ENCODE results near the gene ERGIC3.

Gene ERGIC3

GRCh38 chr20:35560541-35560940 lies 18.7 kb downstream of the ERGIC3 start:
- Mint-ChIP-seq H3K36me3 (ENCODE audit: low read depth) (peaks cover 4% of the 10 kb centered on the region), H3K4me1 (ENCODE audit: low read depth) (no peaks in the 10 kb centered on the region), H3K4me3 (no peak overlapping the region), H3K27me3 (ENCODE audit: low read depth) (no peaks in the 10 kb centered on the region), H3K9me3 (no peaks in the 10 kb centered on the region), H3K27ac (no peak overlapping the region)
- DNase-seq (ENCODE audit: low spot score) = no peak

- no peaks in the 10 kb centered on the region for H3K27me3 Mint-ChIP-seq (ENCODE audit: low read depth)
- no peak for DNase-seq (ENCODE audit: low spot score)
- peaks cover 4% of the 10 kb centered on the region for H3K36me3 Mint-ChIP-seq (ENCODE audit: low read depth)
- no peaks in the 10 kb centered on the region for H3K9me3 Mint-ChIP-seq
- no peak overlapping the region for H3K27ac Mint-ChIP-seq
- no peak overlapping the region for H3K4me3 Mint-ChIP-seq
- H3K4me1 Mint-ChIP-seq (ENCODE audit: low read depth) = no peaks in the 10 kb centered on the region
Observed at GRCh38 chr20:35561268-35561667, 19.4 kb downstream of the ERGIC3 start.

- H3K27ac Mint-ChIP-seq = no peak overlapping the region
- no peaks in the 10 kb centered on the region for H3K27me3 Mint-ChIP-seq (ENCODE audit: low read depth)
- peaks cover 3% of the 10 kb centered on the region for H3K36me3 Mint-ChIP-seq (ENCODE audit: low read depth)
- no peaks in the 10 kb centered on the region for H3K9me3 Mint-ChIP-seq
- DNase-seq (ENCODE audit: low spot score) = no peak
- no peaks in the 10 kb centered on the region for H3K4me1 Mint-ChIP-seq (ENCODE audit: low read depth)
- H3K4me3 Mint-ChIP-seq = no peak overlapping the region
Observed at GRCh38 chr20:35561671-35562070, 19.8 kb downstream of the ERGIC3 start.

GRCh38 chr20:35562541-35563110 lies 20.7 kb downstream of the ERGIC3 start:
- Mint-ChIP-seq H3K4me1 (ENCODE audit: low read depth) (no peaks in the 10 kb centered on the region), H3K36me3 (ENCODE audit: low read depth) (no peaks in the 10 kb centered on the region), H3K4me3 (no peak overlapping the region), H3K9me3 (no peaks in the 10 kb centered on the region), H3K27ac (no peak overlapping the region), H3K27me3 (ENCODE audit: low read depth) (peaks cover 6% of the 10 kb centered on the region)
- no peak for DNase-seq (ENCODE audit: low spot score)

GRCh38 chr20:35563834-35564233 lies 22.0 kb downstream of the ERGIC3 start:
- H3K27ac Mint-ChIP-seq = no peak overlapping the region
- H3K4me3 Mint-ChIP-seq = no peak overlapping the region
- peaks cover 6% of the 10 kb centered on the region for H3K27me3 Mint-ChIP-seq (ENCODE audit: low read depth)
- no peaks in the 10 kb centered on the region for H3K9me3 Mint-ChIP-seq
- no peak for DNase-seq (ENCODE audit: low spot score)
- H3K4me1 Mint-ChIP-seq (ENCODE audit: low read depth) = no peaks in the 10 kb centered on the region
- H3K36me3 Mint-ChIP-seq (ENCODE audit: low read depth) = no peaks in the 10 kb centered on the region

- Mint-ChIP-seq H3K9me3 (no peaks in the 10 kb centered on the region), H3K27ac (no peak overlapping the region), H3K4me1 (ENCODE audit: low read depth) (no peaks in the 10 kb centered on the region), H3K27me3 (ENCODE audit: low read depth) (peaks cover 6% of the 10 kb centered on the region), H3K4me3 (no peak overlapping the region), H3K36me3 (ENCODE audit: low read depth) (no peaks in the 10 kb centered on the region)
- DNase-seq (ENCODE audit: low spot score) = no peak
Observed at GRCh38 chr20:35564905-35565304, 23.0 kb downstream of the ERGIC3 start.

- DNase-seq (ENCODE audit: low spot score) = no peak
- H3K27me3 Mint-ChIP-seq (ENCODE audit: low read depth) = peaks cover 6% of the 10 kb centered on the region
- no peaks in the 10 kb centered on the region for H3K4me1 Mint-ChIP-seq (ENCODE audit: low read depth)
- H3K4me3 Mint-ChIP-seq = no peak overlapping the region
- H3K27ac Mint-ChIP-seq = no peak overlapping the region
- peaks cover 5% of the 10 kb centered on the region for H3K9me3 Mint-ChIP-seq
- H3K36me3 Mint-ChIP-seq (ENCODE audit: low read depth) = peaks cover 3% of the 10 kb centered on the region
Observed at GRCh38 chr20:35568645-35569044, 26.8 kb downstream of the ERGIC3 start.

GRCh38 chr20:35571555-35571954 lies 29.7 kb downstream of the ERGIC3 start:
- Mint-ChIP-seq H3K27ac (no peak overlapping the region), H3K4me3 (no peak overlapping the region), H3K4me1 (ENCODE audit: low read depth) (no peaks in the 10 kb centered on the region), H3K36me3 (ENCODE audit: low read depth) (peaks cover 3% of the 10 kb centered on the region), H3K27me3 (ENCODE audit: low read depth) (peaks cover 9% of the 10 kb centered on the region), H3K9me3 (peaks cover 11% of the 10 kb centered on the region)
- no peak for DNase-seq (ENCODE audit: low spot score)

- peaks cover 11% of the 10 kb centered on the region for H3K9me3 Mint-ChIP-seq
- H3K27ac Mint-ChIP-seq = no peak overlapping the region
- DNase-seq (ENCODE audit: low spot score) = no peak
- H3K4me3 Mint-ChIP-seq = no peak overlapping the region
- H3K4me1 Mint-ChIP-seq (ENCODE audit: low read depth) = no peaks in the 10 kb centered on the region
- peaks cover 3% of the 10 kb centered on the region for H3K27me3 Mint-ChIP-seq (ENCODE audit: low read depth)
- peaks cover 3% of the 10 kb centered on the region for H3K36me3 Mint-ChIP-seq (ENCODE audit: low read depth)
Observed at GRCh38 chr20:35572838-35573237, 31.0 kb downstream of the ERGIC3 start.

- DNase-seq (ENCODE audit: low spot score) = no peak
- Mint-ChIP-seq H3K27me3 (ENCODE audit: low read depth) (peaks cover 3% of the 10 kb centered on the region), H3K36me3 (ENCODE audit: low read depth) (peaks cover 3% of the 10 kb centered on the region), H3K9me3 (peaks cover 11% of the 10 kb centered on the region), H3K4me1 (ENCODE audit: low read depth) (no peaks in the 10 kb centered on the region), H3K27ac (no peak overlapping the region), H3K4me3 (no peak overlapping the region)
Observed at GRCh38 chr20:35575958-35576357, 34.1 kb downstream of the ERGIC3 start.

- DNase-seq (ENCODE audit: low spot score) = no peak
- Mint-ChIP-seq H3K27me3 (ENCODE audit: low read depth) (peaks cover 3% of the 10 kb centered on the region), H3K27ac (no peak overlapping the region), H3K9me3 (peaks cover 11% of the 10 kb centered on the region), H3K4me1 (ENCODE audit: low read depth) (no peaks in the 10 kb centered on the region), H3K36me3 (ENCODE audit: low read depth) (peaks cover 3% of the 10 kb centered on the region), H3K4me3 (no peak overlapping the region)
Observed at GRCh38 chr20:35576816-35577215, 34.9 kb downstream of the ERGIC3 start.

GRCh38 chr20:35578469-35578868 lies 36.6 kb downstream of the ERGIC3 start:
- no peak overlapping the region for H3K27ac Mint-ChIP-seq
- H3K4me3 Mint-ChIP-seq = no peak overlapping the region
- no peaks in the 10 kb centered on the region for H3K36me3 Mint-ChIP-seq (ENCODE audit: low read depth)
- peaks cover 3% of the 10 kb centered on the region for H3K27me3 Mint-ChIP-seq (ENCODE audit: low read depth)
- DNase-seq (ENCODE audit: low spot score) = no peak
- peaks cover 6% of the 10 kb centered on the region for H3K9me3 Mint-ChIP-seq
- no peaks in the 10 kb centered on the region for H3K4me1 Mint-ChIP-seq (ENCODE audit: low read depth)

- DNase-seq (ENCODE audit: low spot score) = no peak
- H3K27me3 Mint-ChIP-seq (ENCODE audit: low read depth) = no peaks in the 10 kb centered on the region
- no peaks in the 10 kb centered on the region for H3K36me3 Mint-ChIP-seq (ENCODE audit: low read depth)
- H3K4me3 Mint-ChIP-seq = no peak overlapping the region
- peaks cover 2% of the 10 kb centered on the region for H3K9me3 Mint-ChIP-seq
- no peaks in the 10 kb centered on the region for H3K4me1 Mint-ChIP-seq (ENCODE audit: low read depth)
- H3K27ac Mint-ChIP-seq = no peak overlapping the region
Observed at GRCh38 chr20:35579196-35579595, 37.3 kb downstream of the ERGIC3 start.

GRCh38 chr20:35582131-35582530 lies 40.3 kb downstream of the ERGIC3 start:
- no peaks in the 10 kb centered on the region for H3K4me1 Mint-ChIP-seq (ENCODE audit: low read depth)
- H3K27me3 Mint-ChIP-seq (ENCODE audit: low read depth) = no peaks in the 10 kb centered on the region
- no peak overlapping the region for H3K4me3 Mint-ChIP-seq
- H3K9me3 Mint-ChIP-seq = no peaks in the 10 kb centered on the region
- H3K36me3 Mint-ChIP-seq (ENCODE audit: low read depth) = no peaks in the 10 kb centered on the region
- no peak overlapping the region for H3K27ac Mint-ChIP-seq
- no peak for DNase-seq (ENCODE audit: low spot score)

- no peaks in the 10 kb centered on the region for H3K27me3 Mint-ChIP-seq (ENCODE audit: low read depth)
- no peak for DNase-seq (ENCODE audit: low spot score)
- no peaks in the 10 kb centered on the region for H3K36me3 Mint-ChIP-seq (ENCODE audit: low read depth)
- H3K9me3 Mint-ChIP-seq = no peaks in the 10 kb centered on the region
- H3K4me3 Mint-ChIP-seq = no peak overlapping the region
- H3K4me1 Mint-ChIP-seq (ENCODE audit: low read depth) = no peaks in the 10 kb centered on the region
- H3K27ac Mint-ChIP-seq = no peak overlapping the region
Observed at GRCh38 chr20:35582741-35583404, 41.0 kb downstream of the ERGIC3 start.
